GM12872 (cell line): Measurements from ENCODE around the gene CCDC50.

Source experiments
- TF ChIP-seq, protein P1 (sequence below): IDR thresholded peaks from 3 replicates; pipeline ENCODE4 v1.5.1; 2011; ENCODE audit warnings: low read depth, mild to moderate bottlenecking, low read length, moderate library complexity; ENCODE audit not compliant: insufficient read depth

The CCDC50 gene

DNA sequence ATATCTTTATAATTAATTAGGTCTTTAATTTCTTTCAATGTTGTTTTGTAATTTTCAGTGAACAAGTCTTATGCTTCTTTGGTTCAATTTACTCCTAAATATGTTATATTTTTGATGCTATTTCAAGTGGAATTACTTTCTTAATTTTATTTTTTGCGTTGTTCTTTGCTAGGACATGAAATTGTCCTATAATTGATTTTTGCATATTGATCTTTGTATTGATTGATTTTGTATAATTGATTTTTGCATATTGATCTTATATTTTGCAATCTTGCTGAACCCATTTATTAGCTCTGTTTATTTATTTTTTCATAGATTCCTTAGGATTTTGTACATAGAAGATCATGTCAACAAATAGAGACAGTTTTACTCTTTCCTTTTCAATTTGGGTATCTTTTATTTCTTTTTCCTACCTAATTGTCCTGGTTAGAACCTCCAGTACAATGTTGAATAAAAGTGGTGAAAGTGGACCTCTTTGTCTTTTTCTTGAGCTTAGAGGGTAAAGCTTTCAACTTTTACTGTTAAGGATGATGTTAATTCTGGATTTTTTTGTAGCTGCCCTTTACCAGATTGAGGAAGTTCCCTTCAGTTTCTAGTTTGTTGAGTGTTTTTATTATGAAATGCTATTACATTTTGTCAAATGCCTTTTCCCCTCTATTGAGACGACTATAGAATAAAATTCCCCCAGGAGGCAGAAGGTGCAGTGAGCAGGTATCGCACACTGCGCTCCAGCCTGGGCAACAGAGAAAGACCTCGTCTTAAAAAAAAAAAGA, 36.8 kb upstream of the CCDC50 start:
- TF ChIP-seq, protein P1, sequence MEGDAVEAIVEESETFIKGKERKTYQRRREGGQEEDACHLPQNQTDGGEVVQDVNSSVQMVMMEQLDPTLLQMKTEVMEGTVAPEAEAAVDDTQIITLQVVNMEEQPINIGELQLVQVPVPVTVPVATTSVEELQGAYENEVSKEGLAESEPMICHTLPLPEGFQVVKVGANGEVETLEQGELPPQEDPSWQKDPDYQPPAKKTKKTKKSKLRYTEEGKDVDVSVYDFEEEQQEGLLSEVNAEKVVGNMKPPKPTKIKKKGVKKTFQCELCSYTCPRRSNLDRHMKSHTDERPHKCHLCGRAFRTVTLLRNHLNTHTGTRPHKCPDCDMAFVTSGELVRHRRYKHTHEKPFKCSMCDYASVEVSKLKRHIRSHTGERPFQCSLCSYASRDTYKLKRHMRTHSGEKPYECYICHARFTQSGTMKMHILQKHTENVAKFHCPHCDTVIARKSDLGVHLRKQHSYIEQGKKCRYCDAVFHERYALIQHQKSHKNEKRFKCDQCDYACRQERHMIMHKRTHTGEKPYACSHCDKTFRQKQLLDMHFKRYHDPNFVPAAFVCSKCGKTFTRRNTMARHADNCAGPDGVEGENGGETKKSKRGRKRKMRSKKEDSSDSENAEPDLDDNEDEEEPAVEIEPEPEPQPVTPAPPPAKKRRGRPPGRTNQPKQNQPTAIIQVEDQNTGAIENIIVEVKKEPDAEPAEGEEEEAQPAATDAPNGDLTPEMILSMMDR, result no peak

DNA sequence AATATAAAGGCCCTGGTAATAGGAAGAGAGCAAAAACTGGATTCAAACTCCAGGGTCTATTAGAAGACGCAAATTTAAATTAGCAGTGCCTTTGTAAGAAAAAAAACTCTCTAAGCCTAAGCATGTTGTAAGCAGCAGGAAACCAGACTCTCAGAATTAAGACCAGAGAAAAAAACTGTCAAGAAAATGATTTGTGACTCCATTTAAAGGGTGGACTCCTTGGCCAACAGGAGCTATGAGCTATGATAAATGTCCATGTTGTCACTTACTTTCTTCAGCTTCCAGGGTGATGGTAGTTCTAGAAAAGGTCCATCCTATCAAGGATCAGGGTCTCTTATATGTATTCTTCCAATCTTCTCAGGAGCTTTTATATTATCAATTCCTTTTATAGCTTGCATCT, 34.9 kb upstream of the CCDC50 start:
- TF ChIP-seq, protein P1, result no peak

DNA sequence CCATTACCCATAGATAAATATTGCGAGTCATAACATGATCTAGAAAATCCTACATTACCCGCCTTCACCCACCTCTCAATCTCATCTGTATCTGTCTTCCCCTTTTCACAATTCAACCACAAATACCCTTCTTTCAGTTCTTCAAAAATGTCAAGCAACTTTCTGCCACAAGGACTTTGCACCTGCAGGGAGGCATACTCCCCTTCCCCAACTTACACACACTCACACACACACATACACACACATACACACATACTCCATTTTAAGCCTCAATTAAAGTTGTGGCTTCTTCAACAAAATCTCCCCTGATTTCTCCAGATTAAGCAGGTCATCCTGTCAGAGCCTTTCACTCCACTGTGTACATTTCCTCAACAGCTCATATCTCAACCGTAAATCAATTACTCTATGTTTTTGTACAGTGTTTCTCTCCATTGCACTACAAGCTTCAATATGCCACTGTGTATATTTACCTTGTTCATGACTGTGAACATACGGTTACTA, 33.1 kb upstream of the CCDC50 start:
- TF ChIP-seq, protein P1, result no peak

DNA sequence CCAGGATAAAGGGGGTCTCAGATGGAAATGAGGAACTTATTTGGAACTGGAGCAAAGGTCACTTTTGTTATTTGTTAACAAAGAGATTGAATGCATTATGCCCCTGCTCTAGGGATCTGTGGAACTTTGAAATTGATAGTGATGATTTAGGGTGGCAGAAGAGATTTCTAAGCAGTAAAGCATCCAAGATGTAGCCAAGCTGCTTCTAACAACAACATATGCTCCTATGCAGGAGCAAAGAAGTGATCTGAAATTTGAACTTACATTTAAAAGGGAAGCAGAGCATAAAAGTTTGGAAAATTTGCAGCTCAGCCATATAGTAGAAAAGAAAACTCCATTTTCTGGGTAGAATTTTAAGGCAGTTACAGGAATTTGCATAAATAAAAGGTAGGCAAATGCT, 30.3 kb upstream of the CCDC50 start:
- TF ChIP-seq, protein P1, result no peak

DNA sequence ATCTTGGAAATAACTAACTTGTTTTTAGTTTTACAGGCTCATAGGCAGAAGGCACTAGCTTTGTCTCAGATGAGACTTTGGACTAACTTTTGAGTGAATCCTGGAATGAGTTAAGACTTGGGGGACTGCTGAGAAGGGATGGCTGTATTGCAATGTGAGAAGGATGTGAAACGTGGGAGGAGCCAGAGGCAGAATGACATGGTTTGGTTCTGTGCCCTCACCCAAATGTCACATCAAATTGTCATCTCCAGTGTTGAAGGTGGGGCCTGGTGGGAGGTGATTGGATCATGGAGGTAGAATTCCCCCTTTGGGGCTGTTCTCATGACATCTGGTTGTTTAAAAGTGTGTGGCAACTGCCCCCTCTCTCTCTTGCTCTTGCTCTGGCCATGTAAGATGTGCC, 28.8 kb upstream of the CCDC50 start:
- TF ChIP-seq, protein P1, result no peak

DNA sequence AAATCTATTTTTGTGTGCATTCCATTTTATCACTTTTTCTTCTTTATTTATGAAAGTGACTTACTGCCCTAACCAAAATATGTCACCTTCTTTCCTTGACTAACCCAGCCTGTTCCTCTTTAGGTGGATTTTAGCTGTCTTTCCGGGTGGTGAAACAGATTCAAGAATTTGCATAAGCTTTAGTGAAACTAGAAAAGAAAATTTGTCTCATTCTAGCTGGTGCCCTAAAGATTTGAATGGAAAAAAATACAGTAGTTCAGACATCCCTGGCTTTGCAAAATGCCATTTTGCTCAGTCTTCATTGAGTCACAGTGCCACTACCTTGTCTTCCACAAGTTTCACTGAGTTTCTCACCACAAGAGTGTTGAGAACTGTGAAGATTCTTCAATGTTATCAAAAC, 28.2 kb upstream of the CCDC50 start:
- TF ChIP-seq, protein P1, result no peak

DNA sequence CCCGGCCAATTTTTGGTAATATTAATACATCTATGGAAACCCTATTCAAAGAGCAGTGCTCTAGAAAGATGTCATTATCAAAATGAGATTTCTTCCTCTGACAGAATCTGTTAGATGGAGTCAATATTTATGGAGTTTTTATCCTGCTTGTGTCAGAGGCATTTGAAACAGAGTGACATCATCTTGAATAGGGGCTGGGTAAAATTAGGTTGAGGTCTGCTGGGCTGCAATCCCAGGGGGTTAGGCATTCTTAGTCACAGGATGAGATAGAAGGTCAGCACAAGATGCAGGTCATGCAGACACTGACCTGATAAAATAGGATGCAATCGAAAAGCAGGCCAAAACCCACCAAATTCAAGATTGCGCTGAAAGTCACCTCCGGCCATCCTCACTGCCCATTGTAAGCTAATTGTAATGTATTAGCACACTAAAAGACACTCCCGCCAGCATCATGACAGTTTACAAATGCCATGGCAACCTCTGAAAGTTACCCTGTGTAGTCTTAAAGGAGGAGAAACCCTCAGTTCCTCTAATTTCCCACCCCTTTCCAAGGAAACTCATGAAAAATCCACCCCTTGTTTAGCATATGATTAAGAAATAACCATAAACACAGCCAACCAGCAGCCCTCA, 27.3 kb upstream of the CCDC50 start:
- TF ChIP-seq, protein P1, result no peak
